Large intestine (tissue), 3 donors: ENCODE measurements around the gene NALF2. TPM values are rescaled to one million over a fixed set of nuclear protein-coding genes. Genes with fewer than 3 reads are reported as not detected.

ENCODE experiments used
- DNase-seq, 2 donors: peaks; one replicate each; pipeline versions ENCODE4 v3.0.0 to v3.0.0-alpha.2; 2013
- H3K27ac ChIP-seq: one replicate; pipeline ENCODE4 v1.5.1; 2013; ENCODE audit warnings: low read length
- H3K27me3 ChIP-seq: 2 replicates; pipeline ENCODE4 v1.6.1; 2013; ENCODE audit warnings: low read length; ENCODE audit not compliant: control insufficient read depth, insufficient read depth
- H3K36me3 ChIP-seq: 2 replicates; pipeline ENCODE4 v1.6.1; 2013; ENCODE audit warnings: low read length; ENCODE audit not compliant: control insufficient read depth, insufficient read depth
- H3K4me1 ChIP-seq: one replicate; pipeline ENCODE4 v1.6.1; 2013; ENCODE audit warnings: low read length; ENCODE audit not compliant: control insufficient read depth, insufficient read depth
- H3K4me3 ChIP-seq: one replicate; pipeline ENCODE4 v1.5.1; 2013; ENCODE audit warnings: low read length
- H3K9me3 ChIP-seq: one replicate; pipeline ENCODE4 v1.6.1; 2013; ENCODE audit warnings: mild to moderate bottlenecking, low read depth, low read length, moderate library complexity; ENCODE audit not compliant: control insufficient read depth
- WGBS: methylation state at CpG from one replicate; pipeline ENCODE4 v1.1.5; 2013; ENCODE audit warnings: low lambda C conversion rate; ENCODE audit not compliant: insufficient coverage; 5-methylcytosine and 5-hydroxymethylcytosine counted together
- polyA plus RNA-seq: library from polyadenylated mRNA; unstranded; fragments of 120-200 nt; gene quantifications from one replicate; pipeline ENCODE4 v1.2.1, GENCODE V29; 2013

NALF2 gene
- polyA plus RNA-seq, 1 donor, result 0.76 TPM

DNA sequence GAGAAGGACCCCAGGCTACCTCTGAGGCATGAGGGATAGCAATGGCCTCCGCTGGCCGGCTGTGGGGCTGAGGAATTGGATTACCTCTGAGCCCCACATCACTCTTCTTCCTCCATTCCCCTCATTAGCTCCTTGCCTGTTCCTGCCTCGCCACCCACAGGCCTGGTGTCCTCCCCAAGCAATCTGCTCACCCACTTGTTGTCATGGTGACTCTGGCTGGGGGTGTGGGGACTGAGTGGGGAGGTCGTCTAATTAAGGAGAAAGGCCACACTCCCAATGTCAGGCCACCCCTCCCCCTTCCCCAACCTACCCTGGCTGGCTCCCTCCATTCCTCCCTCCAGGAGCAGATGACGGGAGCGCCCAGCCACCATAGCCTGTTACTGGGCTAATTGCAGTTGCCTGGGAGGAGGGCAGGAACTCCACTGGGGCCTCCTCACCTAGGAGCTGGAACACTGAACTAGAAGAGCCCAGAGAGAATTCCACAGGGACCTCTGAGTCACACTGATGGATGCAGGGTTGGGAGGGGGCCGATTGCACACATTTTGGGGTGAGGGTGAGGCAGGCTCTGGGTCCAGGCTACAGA, 20.7 kb downstream of the NALF2 start:
- Histone ChIP-seq H3K27me3 (no peaks in the 10 kb centered on the region), H3K9me3 (no peaks in the 10 kb centered on the region), H3K36me3 (no peaks in the 10 kb centered on the region), H3K4me1 (no peaks in the 10 kb centered on the region), H3K27ac (no peak overlapping the region), H3K4me3 (no peak overlapping the region)
- DNase-seq, result no peak
- WGBS, result no CpG with 5 or more reads among the region's 7 CpGs

DNA sequence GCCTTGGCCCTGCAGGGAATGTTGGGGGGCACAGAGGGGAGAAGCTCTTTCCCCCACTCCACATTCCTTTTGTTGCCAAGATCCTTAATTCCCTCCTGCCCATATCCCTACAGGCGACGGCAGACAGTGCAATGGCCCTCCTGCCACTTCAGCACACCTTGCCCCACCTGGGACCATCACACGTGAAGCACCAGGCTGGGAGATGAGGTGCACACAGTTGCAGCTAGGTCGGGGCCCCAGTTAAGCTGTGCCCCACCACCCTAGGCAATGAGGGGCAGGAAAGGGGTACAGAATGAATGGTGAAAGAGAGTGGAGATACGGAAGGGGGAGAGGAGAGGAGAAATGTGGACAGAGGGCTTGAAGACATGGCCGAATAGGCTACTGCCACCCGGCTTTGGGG, 26.2 kb downstream of the NALF2 start:
- WGBS, result 100% methylated on average over 2 of the region's 7 CpGs
- no peak for DNase-seq
- H3K9me3 ChIP-seq, result no peaks in the 10 kb centered on the region
- no peak overlapping the region for H3K4me3 ChIP-seq
- no peaks in the 10 kb centered on the region for H3K4me1 ChIP-seq
- no peaks in the 10 kb centered on the region for H3K27me3 ChIP-seq
- no peaks in the 10 kb centered on the region for H3K36me3 ChIP-seq
- no peak overlapping the region for H3K27ac ChIP-seq

DNA sequence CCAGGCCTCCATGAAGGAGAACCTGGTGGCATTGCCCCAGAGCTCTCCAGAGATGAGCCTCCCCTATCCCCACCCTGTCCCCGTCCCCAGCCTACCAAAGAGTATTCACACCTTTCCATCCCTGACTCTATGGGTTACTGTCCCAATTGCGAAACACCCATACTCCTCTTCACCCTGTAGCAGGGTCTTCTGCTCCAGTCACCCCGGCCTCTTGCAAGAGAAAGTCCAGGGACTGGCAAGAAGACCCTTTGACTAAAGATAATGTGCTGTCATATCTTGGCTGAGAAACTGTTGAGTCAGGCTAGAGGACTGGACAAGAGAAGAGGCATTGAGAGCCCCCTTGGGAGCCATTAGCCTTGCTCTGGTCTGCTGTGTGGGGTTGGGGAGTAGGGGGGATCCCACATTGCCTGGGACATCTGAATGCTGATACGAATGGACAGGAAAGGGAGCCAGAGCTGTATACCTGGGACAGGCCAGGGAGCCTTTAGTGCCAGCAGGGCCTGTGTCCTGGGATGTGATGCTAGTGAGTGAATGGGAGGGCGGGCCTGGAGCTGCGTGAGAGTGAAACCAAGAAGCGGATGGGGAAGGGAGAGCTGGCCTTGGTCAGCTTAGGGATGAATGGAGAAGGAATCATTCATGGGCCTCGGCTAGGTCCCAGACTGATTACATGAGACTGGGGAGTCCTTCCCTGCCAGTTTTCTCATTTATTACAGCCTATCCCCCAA, 27.1 kb downstream of the NALF2 start:
- Histone ChIP-seq H3K27ac (no peak overlapping the region), H3K36me3 (no peaks in the 10 kb centered on the region), H3K4me3 (no peak overlapping the region), H3K9me3 (no peaks in the 10 kb centered on the region), H3K4me1 (no peaks in the 10 kb centered on the region), H3K27me3 (no peaks in the 10 kb centered on the region)
- no peak for DNase-seq
- no CpG with 5 or more reads among the region's 8 CpGs for WGBS

DNA sequence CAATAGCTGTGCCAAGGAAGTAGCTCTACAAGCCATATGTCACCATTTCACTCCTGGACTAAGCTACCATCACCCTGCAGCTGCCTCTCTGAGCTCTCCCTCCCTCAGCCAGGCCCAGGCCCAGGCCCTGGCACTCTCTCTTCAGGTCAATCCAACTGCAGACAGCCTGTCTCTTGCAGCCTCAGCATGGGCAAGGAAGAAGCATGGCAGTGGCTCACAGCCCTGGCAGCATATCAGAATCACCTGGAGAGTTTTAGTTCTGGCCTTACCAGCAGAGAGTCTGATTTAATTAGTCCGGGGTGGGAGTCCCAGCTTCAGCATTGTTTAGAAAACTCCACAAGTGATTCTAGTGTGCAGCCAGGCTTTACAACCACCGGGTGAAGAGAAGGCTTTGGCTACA, 31.5 kb downstream of the NALF2 start:
- no peak overlapping the region for H3K27ac ChIP-seq

DNA sequence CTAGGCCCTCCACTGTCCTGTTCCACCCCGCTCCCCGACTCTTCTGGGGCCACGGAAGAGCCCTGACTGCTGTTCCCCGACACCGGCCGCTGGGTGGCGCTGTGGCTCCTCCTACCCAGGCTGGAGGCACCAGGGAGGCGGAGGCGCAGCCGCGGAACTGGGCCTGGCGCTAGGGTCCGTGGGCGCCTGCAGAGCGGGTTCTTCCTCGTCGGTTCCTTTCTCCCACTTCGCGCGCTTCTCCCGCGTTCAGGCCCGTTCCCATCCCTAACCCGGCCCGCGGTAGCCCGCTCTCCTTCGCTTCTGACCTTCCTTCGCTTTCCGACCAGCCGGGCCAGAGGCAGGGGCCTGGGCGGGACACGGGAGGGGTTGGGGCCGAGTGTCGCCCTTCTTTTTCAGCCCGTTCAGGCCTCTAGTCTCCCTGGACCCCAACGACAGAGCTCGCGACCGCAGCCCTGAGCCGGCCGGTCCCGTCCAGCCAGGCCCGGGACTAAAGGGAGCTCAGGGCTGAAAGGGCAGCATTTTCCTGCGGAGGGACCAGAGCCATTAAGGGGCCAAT, 34.3 kb downstream of the NALF2 start:
- Histone ChIP-seq H3K27ac (peak overlapping the region; percentile 42), H3K4me3 (peak overlapping the region; percentile 59), H3K4me1 (peaks cover 8% of the 10 kb centered on the region), H3K27me3 (no peaks in the 10 kb centered on the region), H3K36me3 (no peaks in the 10 kb centered on the region), H3K9me3 (no peaks in the 10 kb centered on the region)
- WGBS, result no CpG with 5 or more reads among the region's 45 CpGs
- peak; percentile 54 to 62 for DNase-seq

More for the DNA sequence above, 31.5 kb downstream of the NALF2 start:
- WGBS, result no CpG with 5 or more reads among the region's 2 CpGs
- H3K9me3 ChIP-seq, result no peaks in the 10 kb centered on the region
- DNase-seq, result no peak
- no peaks in the 10 kb centered on the region for H3K36me3 ChIP-seq
- H3K4me3 ChIP-seq, result no peak overlapping the region
- H3K27me3 ChIP-seq, result no peaks in the 10 kb centered on the region
- peaks cover 6% of the 10 kb centered on the region for H3K4me1 ChIP-seq

DNA sequence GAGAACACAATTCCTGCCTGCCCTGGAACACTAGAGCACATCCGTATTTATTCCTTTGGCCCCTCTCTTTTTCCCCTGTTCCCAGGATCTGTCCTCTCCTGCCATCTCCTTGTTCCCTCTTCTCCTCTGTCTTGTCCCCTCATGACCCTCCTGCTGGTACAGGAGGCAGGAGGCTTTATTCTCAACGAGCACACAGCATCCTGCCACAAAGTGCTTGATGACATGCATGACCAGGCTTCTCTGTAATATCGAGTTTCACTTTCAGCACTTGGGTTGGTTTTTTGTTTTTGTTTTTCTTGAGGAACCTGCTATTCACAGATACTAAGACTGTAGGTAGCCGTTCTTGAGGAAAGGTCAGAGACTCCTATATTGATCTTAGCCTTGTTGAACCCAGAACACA, 35.3 kb downstream of the NALF2 start:
- DNase-seq, result no peak
- Histone ChIP-seq H3K4me1 (peaks cover 9% of the 10 kb centered on the region), H3K27me3 (no peaks in the 10 kb centered on the region), H3K36me3 (no peaks in the 10 kb centered on the region), H3K27ac (no peak overlapping the region), H3K9me3 (no peaks in the 10 kb centered on the region), H3K4me3 (no peak overlapping the region)
- WGBS, result 86% methylated on average over 1 of the region's 4 CpGs

DNA sequence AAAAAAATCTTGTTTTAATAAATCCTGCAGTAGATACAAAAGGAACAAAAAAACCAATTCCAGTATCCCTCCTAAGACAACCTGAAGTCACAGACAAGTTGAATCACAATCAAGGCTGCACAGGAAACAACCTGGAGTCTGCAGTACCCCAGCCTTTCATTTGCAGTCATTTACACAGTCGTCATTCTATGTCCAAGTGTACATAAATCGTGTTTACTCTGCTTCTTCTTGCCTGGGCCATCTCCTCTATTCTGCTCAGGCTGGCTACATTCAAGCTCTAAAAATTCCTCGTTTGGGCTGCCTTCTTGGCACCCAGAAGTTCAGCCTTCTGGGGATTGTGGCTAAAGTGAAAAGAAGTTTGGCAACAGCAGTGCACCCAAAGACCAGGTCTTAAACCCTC, 37.8 kb downstream of the NALF2 start:
- no peak overlapping the region for H3K27ac ChIP-seq
- no peaks in the 10 kb centered on the region for H3K27me3 ChIP-seq
- no CpG with 5 or more reads among the region's 3 CpGs for WGBS
- H3K36me3 ChIP-seq, result no peaks in the 10 kb centered on the region
- DNase-seq, result no peak
- H3K4me3 ChIP-seq, result no peak overlapping the region
- peaks cover 9% of the 10 kb centered on the region for H3K4me1 ChIP-seq
- H3K9me3 ChIP-seq, result no peaks in the 10 kb centered on the region

DNA sequence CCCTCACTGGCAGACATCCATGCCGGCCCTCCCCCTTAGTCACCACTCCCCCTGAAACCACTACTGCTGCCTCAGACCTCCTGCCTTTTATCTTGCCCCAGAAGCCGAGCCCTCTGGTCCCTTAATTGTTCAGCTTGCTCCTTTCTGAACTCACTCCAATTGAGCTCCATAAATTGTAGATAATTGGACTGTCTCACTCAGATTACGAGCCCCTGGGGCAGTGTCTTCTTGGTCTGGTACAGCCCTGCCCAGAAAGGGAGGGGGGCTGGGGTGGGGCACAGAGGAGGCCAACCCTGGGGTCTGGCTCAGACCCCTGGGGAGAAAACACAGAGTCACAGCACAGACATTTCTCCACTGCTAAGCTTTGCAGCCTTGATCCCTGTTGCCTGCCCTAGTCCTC, 39.4 kb downstream of the NALF2 start:
- H3K4me3 ChIP-seq, result no peak overlapping the region
- H3K36me3 ChIP-seq, result no peaks in the 10 kb centered on the region
- no peak overlapping the region for H3K27ac ChIP-seq
- peaks cover 8% of the 10 kb centered on the region for H3K4me1 ChIP-seq
- WGBS, result no CpG with 5 or more reads among the region's 3 CpGs
- DNase-seq, result no peak
- peaks cover 3% of the 10 kb centered on the region for H3K9me3 ChIP-seq
- no peaks in the 10 kb centered on the region for H3K27me3 ChIP-seq

DNA sequence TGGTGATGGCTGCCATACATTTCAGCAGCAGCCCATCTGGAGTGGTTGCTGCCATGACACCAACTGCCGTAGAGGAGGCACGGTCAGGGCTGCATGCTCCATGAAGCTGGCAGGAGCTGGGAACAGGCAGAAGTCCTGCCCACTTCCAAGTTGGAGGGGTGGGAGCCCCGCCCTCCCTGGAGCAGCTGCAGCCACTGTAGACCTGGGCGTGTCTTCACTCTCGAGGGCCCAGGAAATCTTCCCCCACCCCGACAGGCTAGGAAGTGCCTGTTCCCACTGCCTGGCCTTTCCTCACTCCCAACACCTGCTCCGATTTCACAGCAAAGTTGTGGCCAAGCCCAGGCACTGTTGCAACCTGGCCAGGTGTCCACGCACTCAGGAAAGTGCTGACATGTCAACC, 42.3 kb downstream of the NALF2 start:
- Histone ChIP-seq H3K4me3 (no peak overlapping the region), H3K27ac (no peak overlapping the region), H3K27me3 (no peaks in the 10 kb centered on the region), H3K36me3 (no peaks in the 10 kb centered on the region), H3K9me3 (peaks cover 3% of the 10 kb centered on the region), H3K4me1 (peaks cover 5% of the 10 kb centered on the region)
- WGBS, result no CpG with 5 or more reads among the region's 8 CpGs
- peak in 1 of 2 donors; percentile 7 for DNase-seq

DNA sequence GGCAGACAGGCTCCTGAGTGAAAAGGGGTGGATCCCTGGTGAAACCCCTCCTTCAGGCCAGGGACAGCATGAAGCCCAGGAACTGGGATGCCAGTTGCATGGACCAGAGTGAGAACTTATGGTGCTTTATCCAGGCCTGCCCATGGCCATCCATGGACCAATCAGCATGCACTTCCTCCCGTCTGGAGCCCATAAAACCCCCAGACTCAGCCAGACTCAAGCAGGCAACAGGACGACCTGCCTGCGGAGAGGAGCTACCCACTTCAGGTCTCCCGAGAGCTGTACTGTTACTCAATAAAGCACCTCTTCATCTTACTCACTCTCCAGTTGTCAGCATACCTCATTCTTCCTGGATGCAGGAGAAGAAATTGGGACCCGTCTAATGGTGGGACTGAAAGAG, 42.9 kb downstream of the NALF2 start:
- WGBS, result no CpG with 5 or more reads among the region's 5 CpGs

More for the DNA sequence above, 42.9 kb downstream of the NALF2 start:
- H3K27ac ChIP-seq, result no peak overlapping the region
- H3K9me3 ChIP-seq, result peaks cover 3% of the 10 kb centered on the region
- H3K27me3 ChIP-seq, result no peaks in the 10 kb centered on the region
- no peaks in the 10 kb centered on the region for H3K36me3 ChIP-seq
- no peak overlapping the region for H3K4me3 ChIP-seq
- no peak for DNase-seq
- peaks cover 11% of the 10 kb centered on the region for H3K4me1 ChIP-seq
